SHP77 (cell line): ENCODE results near the gene WASL.
"Not testable (repeated sequence)": the region's sequence is repeated elsewhere in the genome, so short reads cannot be mapped to it uniquely, and the experiment has no call there.

Experiments
- DNase-seq, 2 experiments: peaks; one replicate each; lab custom pipeline; 2025; lab: John Stamatoyannopoulos, UW

Gene WASL

GRCh38 chr7:123769371-123769770 is 20.6 kb upstream of the WASL start:
- peak; percentile 66 to 72 for DNase-seq

GRCh38 chr7:123768493-123768892 is 19.7 kb upstream of the WASL start:
- DNase-seq: no peak

- no peak for DNase-seq
These were observed 14.4 kb upstream of the WASL start for GRCh38 chr7:123763191-123763661.

GRCh38 chr7:123761729-123762128 is 12.9 kb upstream of the WASL start:
- DNase-seq: no peak

DNA sequence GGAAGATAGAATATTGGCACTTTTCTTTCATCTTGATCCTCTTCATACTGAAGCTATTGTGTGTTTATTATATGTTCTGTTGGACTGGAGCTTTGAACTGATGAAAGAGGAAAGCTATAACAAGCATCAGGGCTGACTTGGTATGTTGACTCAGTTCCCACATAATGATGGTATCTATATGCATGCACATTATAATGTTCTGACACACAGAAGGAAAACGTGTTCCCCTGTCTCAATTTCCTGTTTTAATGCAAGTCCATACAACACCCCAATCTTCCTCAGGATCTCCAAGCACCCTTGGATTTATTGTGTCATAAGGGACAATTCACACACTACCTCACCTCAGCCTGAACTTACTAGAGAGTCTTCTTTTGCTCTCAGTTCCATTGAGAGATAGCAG is 8.3 kb upstream of the WASL start:
- DNase-seq: no peak

- no peak for DNase-seq
These were observed 6.5 kb upstream of the WASL start for GRCh38 chr7:123755338-123755737.

DNA sequence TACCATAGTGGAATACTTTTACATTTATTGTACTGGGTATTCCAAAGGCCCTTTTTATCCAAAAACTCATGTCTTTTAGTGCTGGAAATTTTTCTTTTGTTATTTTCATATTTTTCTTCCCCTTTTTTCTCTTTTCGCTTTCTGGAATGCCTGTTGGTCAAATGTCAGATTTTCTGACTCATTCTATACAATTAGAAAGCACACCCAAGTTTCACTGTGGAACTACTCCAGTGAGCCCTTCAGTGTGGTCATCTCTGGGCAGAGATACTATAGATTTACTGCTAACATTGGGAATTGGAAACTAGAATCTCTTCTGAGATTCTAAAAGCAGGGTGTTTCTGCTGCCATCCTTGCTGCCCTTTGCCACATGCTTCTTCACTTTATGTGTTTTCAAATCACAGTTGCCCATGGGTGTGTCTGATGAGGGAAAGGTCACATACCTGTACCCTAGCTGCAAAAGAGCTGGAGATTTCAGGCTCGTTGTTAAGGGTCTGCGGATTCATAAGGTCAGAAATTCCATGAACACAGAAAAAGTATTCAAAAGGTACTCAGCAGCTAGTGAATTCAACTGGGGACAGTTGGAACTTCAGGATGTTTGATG is 5.6 kb upstream of the WASL start:
- DNase-seq: no peak

GRCh38 chr7:123752534-123752933 is 3.7 kb upstream of the WASL start:
- DNase-seq: no peak

GRCh38 chr7:123751821-123752220 is 3.0 kb upstream of the WASL start:
- no peak for DNase-seq

GRCh38 chr7:123750389-123751230 is 1.8 kb upstream of the WASL start:
- DNase-seq: no peak

GRCh38 chr7:123749537-123749857 is 694 bp upstream of the WASL start:
- DNase-seq: peak; percentile 65 to 75

- peak in 1 of 2 experiments; percentile 12 for DNase-seq
These were observed 551 bp downstream of the WASL start for GRCh38 chr7:123748171-123748733.

DNA sequence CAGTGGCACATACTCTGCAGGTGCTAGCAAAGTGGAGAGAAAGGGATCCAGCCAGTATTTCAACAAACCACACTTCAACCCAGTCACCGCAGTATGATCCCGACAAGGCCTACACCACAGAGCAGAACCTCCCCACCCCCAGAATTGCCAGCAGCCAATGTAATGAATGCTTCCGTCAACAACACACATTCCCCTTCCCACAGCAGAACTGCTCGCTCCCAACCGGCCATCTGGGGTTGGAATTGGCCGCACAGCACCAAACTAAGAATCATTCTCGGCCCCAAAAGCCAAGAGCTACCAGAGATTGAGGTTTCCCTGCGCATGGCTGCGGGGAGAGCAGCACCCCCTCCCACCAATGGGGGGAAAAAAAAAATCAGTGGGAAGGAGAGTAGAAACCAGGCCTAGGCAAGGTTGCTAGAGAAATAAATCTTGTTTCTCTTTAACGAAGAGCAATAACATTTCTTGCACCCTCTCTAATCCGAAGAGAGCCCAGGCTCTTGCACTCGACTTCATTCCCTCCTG is 1.1 kb downstream of the WASL start:
- DNase-seq: peak; percentile 43 to 72

GRCh38 chr7:123746931-123747488 is 1.8 kb downstream of the WASL start:
- no peak for DNase-seq

- no peak for DNase-seq
These were observed 2.7 kb downstream of the WASL start for GRCh38 chr7:123746055-123746454.

GRCh38 chr7:123745437-123745836 is 3.4 kb downstream of the WASL start:
- no peak for DNase-seq

DNA sequence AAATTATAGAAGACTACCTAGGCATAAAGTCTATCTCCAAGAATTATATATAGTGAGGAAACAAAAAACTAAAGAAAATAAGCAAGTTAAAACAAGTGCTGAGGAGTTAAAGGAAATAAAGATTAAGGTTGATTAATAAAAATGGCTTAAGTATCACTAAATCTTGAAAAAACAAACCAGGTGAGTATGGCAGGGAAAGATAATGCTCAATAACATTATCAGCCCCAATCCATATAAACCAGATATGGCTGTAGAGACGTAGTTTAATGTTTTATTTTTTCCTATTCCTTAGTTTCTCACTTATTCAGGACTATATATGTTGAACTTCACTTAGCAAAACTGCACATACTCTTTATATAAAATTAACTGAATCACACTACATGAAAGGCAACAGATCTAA is 4.4 kb downstream of the WASL start:
- DNase-seq: no peak

- DNase-seq: no peak
These were observed 6.9 kb downstream of the WASL start for GRCh38 chr7:123741940-123742339.

- DNase-seq: no peak
These were observed 10.0 kb downstream of the WASL start for GRCh38 chr7:123738808-123739207.

DNA sequence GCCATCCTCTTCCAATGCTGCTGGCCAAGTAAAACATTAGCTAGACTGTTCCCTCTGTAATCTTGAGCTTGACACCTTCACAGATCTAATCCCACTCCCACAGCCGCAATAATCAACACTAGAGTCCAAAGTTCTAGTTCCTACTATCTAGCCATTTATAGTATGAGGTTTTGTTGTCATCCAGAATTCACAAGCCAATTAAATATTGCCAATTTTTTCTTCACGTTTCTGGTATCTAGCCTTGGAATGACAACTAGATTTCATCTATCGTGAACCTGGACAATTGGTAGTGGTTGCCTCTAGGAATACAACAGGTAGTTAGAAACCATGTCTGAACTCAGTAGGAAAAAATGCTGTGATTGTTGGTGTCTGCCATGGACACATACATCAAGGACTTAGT is 10.4 kb downstream of the WASL start:
- DNase-seq: no peak

DNA sequence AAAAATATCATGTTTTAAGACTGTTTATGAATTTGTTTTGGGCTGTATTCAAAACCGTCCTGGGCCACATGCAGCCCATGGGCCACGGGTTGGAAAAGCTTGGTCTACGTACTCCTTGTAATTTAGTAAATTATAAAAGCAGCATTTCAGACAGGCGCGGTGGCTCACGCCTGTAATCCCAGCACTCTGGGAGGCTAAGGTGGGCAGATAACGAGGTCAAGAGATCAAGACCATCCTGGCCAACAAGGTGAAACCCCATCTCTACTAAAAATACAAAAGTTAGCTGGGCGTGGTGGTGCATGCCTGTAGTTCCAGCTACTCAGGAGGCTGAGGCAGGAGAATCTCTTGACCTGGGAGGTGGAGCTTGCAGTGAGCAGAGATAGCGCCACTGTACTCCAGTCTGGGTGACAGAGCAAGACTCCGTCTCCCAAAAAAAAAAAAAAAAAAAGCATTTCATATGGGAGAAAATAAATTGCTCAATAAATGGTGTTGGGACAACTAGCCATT is 11.6 kb downstream of the WASL start:
- not testable (repeated sequence) for DNase-seq

DNA sequence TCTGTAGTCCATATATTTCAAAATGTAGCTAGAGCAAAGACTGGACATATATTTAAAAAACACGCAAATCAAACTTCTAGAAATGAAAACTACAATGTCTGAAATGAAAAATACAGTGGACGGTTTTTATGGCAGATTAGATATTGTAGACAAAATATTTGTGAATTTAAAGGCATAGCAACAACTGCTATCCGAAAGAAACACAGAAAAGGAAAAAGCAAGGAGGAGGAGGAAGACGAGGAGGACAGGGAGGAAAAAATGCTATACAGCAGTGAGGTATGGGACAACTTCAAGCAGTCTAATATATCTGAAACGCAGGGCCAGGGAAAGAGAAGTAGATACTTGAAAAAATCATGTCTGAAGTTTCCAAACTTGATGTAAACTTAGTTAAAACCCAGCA is 13.3 kb downstream of the WASL start:
- DNase-seq: no peak

GRCh38 chr7:123734498-123734897 is 14.3 kb downstream of the WASL start:
- no peak for DNase-seq
